Measurements from ENCODE around the gene VSNL1.
A peak's percentile ranks its signal among the peaks of the same experiment; 100 is the strongest.

The VSNL1 gene

DNA sequence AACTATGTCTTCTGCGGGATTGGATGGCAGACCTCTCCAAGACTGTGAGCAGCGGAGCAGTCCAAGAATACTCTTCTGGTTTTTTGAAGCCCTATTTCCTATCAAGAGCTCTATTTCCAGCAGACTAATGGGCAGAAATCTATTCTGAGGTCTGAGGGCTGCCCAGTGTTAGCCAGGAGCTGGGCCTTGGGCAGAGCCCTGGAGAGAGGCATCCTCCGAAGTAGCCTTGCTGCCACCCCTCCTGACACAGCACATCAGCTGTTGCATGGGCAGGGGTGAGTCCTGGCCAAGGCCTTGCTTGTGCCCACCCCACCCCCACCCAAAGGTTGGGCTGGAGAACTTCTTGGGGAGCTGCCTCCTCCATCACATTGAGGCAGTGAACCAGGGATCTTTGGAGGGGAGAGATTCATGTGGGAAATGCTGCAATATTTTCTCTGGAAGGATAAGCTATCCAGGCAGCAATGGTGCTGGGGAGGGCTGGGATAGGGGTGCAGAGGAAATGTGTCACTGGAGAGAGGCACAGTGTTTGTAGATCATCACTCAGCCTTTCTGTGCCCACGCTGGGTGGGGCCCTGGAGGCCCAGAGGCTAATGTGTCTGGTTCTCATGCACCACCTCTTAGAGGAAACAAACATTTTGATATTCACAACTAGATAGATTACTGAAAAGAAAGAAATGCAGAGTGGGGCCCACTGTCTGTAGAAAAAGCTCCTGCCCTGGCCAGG is 104.7 kb downstream of the VSNL1 start:
- no peak for DNase-seq (ENCODE audit: low read depth, low spot score)

DNA sequence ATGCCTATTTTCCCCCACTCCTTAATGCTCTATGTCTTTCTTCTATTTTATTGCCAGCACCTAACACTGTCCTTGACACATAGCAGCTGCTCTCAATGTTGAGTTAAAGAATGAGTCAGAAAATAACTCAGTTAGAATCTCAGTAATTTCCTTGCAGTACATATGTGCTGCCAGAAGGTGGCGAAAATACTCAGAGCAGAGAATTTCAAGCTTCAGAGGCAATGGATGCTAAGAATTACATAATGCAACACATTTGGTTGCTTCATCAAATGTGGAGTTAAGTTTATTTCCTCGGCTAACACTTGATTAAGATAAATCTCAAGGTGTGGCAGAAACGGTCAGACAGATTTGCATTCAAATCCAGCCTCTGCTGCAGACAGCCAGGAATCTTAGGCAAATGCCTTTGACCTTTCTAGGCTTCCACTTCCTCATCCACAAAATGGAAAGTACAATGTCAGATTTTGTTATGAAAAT is 105.6 kb downstream of the VSNL1 start:
- peak; percentile 29 for DNase-seq (ENCODE audit: low read depth, low spot score)

DNA sequence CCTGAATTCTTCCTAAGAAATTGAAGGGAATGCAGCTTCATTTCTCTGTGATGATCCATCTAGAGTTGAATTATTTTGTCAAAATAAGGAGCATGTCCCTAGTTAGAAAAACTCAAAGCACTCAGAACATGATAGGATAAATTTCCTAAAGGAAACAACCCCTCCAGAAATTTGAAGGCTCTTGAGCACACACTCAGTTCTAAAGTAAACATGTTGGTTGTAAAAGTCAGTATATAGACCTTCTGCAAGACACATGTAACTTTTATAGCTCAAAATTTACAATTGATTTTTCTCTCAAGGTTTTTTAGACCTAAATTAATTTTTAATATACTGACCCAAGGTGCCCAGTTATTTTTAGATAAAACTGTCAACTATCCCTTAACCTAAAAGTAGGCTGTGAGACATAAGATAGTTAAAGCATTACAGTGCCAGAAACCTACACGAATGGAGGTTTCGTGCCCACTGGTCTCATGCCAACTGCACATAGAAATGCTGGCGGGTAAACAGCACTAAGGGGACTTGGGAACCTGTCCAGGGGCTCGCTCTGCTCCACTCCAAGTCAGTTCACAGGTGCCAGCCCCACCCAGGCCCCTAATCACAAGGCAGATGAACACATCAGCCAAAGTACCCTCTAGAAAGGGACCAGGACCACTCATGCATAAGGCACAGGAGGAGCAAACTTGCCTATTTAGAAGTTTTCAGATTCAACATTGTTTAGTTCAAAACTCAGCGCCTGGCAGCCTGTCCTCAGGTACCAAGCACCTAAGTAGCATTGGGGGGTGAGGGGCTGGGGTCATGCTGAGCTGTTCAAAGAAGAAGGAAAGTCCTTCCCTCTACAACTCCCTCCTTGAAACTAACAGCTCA is 106.6 kb downstream of the VSNL1 start:
- DNase-seq (ENCODE audit: low read depth, low spot score): no peak

DNA sequence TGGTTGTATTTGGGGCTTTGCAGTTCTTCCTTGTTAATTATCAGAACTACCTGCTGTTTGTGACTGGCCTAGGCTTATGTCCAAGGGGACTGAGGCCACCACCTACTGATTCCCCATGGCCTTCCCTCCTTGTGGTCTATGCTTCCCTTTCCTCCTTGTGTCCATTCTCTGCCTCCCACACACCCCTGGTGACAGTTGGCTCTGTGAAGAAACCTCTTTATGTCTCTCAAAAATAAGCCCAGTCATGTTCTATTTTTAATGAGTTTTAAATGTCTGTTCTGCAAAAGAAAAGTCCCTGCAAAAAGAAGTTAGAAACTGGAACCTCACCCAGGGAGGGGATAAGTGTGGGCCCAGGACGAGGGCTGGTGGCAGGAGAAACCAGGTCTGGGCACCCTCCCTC is 108.1 kb downstream of the VSNL1 start:
- DNase-seq (ENCODE audit: low read depth, low spot score): no peak

DNA sequence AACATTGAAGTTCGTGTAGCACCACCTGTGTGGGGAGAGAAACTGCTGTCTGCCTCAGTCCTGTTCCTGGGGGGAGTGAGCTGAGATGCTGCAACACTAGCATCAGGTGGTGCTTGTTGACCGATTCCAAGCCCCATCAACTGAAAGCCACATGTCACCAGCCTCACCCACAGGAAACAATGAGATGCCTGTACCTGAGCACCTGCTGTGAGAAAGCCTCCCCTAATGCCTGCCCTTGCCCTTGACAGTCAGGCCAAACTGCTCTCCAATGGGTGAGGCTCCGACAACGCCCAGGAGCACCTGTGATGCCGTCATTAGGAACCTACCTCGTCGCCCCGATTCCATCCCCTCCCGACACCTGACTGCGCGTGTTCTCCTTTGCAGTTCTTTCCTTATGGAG is 108.5 kb downstream of the VSNL1 start:
- DNase-seq (ENCODE audit: low read depth, low spot score): no peak

DNA sequence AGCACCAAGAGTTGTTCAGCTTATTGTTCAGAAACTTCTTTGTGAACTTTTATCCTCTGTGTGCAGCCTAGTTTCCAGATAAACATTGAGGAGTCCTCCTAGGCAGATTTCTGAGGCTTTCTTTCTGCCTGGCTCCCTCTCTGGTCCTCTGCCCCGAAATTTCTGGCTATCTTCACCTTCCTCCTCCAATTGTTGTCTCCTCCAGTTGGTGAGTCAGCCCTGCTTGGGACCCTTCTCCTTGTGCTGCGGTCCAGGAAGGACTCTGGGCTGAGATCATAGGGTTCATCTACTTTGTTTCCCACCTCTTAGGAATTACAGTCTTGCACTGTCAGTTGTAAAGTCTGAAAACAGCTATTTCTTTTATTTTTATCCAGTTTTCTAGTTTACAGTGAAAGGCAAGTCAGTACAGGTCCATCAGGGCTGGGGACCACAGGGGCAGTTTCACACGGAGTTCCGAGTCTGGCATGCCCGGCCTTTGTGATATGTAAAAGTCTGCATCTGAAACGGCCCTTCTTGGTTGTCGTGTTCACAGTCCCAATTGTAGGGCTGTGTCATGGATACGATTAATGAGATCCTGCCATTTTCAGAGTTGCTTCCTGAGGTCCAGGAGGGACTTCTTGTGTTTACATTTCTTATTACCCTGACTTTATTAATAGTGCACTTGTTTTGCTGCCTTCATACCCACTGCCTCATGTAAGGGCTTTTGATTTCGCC is 112.3 kb downstream of the VSNL1 start:
- no peak for DNase-seq (ENCODE audit: low read depth, low spot score)

DNA sequence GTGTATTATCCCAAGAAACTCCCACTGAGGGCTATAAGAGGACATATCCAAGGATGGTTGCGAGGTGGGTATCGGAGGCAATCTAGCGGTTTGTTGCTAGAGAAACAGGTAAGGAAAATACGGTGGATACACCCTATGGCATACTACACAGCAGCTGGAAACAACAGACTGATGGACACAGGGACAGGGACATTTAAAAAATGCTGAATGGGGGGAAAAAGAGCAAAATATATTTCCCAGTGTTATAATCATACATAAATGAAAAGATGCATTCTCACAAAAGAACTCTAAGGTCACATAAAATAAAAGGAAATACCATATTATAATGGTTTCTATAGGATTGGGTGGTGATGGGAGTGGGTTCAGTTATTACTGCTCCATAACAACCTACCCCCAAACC is 117.3 kb downstream of the VSNL1 start:
- no peak for DNase-seq (ENCODE audit: low read depth, low spot score)

DNA sequence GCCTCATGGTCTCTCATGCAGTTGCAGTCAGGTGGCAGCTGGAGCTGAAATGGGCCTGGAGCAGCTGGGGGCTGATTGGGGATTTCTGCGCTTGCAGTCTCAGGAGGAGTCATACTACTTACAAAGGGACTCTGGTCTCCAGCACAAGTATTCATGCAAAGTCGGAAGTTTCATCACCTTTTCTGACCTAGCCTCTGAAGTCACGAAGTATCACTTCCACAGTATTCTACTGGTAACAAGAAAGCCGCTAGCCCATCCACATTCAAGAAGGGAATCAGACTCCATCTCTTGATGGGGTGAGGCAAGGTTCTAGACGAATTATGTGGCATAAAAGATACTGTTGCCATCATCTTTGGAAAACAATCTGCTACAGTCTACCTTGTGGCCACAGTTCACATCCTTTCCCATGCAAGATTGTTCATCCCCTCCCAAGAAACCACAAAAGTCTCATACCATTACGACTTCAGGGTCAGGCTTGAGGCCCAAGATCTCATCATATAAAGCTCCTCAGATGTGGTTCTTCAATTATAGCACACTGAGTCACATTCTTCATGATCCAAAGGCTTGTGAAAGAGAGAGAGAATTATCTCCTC is 117.9 kb downstream of the VSNL1 start:
- DNase-seq (ENCODE audit: low read depth, low spot score): no peak

DNA sequence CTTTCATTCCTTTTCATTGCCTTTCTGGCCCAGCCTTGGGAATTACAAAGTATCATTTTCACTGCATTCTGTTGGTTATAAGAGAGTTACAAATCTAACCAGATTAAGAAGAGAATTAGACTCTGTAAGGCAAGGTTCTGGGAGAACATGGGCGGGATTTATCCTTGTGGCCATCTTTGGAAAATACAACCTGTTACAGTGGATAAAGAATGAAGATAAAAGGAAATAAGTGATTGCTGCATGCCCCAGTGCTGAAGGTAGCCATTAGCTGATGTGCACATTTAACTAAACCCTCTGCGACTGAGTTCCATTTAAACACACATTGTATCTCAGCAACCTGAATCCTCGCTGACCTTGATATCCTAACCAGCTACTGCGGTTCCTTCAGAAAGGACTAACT is 119.7 kb downstream of the VSNL1 start:
- no peak for DNase-seq (ENCODE audit: low read depth, low spot score)

DNA sequence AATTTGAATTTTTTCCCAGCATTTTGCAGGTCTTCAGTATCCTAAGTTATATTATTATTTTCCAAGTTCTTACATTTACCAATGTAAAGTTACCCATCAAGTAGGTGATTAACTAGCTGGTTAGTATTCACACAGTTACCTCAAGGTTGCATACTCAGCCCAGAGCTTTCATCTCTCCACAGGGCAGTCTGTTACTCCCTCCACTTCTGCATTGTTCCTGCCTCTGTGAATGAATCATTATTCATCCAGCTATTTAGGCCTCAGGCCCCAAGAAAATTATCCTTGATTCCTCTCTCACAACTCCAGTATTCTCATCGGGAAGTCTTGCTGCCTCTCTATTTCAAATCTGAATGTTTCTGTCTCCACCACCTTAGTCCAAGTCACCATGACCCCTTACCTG is 121.0 kb downstream of the VSNL1 start:
- DNase-seq (ENCODE audit: low read depth, low spot score): no peak

DNA sequence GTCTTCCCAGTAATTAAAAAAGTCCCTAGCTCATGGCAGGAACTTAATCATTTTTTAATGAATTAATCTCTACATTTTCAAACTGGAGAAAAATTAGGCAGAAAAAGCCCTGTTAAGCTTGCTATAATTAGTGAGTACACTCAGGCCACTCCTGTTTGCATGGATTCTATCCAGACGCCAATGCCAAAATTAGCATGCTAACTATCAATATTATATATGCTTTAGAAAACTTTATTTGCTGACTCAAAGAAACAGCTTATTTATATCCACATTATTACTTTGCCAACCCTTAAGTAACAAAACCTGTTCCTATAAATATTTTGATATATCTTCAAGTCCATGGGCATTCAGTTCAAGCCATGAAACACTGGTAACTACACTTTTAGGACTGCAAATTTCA is 122.2 kb downstream of the VSNL1 start:
- no peak for DNase-seq (ENCODE audit: low read depth, low spot score)

DNA sequence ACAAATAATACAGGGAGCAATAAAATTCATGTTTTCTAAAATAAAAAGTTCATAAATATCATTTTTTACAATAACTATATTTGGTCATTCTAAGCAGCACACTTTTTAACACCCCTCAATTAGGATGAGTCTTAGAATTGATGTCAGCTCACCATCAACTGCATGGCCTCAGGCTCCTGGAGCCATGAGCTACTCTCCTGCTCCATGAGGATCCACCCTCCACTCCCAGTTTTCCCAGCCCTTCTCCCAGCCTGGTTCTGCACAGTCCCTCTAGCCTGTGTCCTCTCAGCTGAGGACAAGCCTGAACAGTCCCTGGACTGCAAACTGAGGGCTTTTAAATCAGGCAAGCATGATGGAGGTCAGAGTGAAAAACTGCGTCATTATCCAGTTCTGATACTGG is 124.0 kb downstream of the VSNL1 start:
- DNase-seq (ENCODE audit: low read depth, low spot score): no peak

DNA sequence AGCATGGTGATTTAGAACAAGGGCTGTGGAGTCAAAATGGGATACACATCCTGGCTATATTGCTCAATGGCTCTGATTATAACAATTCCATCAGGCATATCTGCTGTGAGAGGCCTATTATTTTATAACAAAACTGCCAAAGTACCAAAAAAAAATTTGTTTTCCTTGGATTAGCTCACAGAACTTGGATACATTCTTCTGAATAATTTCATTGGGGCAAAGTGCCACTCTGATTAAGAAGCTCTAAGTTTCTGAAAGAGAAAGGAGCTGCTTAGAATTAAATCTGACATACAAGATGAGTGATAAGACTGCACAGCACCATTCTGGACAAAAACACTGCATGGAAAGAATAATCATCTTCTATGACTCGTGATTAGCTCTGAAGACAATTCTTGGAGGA is 127.4 kb downstream of the VSNL1 start:
- DNase-seq (ENCODE audit: low read depth, low spot score): no peak

DNA sequence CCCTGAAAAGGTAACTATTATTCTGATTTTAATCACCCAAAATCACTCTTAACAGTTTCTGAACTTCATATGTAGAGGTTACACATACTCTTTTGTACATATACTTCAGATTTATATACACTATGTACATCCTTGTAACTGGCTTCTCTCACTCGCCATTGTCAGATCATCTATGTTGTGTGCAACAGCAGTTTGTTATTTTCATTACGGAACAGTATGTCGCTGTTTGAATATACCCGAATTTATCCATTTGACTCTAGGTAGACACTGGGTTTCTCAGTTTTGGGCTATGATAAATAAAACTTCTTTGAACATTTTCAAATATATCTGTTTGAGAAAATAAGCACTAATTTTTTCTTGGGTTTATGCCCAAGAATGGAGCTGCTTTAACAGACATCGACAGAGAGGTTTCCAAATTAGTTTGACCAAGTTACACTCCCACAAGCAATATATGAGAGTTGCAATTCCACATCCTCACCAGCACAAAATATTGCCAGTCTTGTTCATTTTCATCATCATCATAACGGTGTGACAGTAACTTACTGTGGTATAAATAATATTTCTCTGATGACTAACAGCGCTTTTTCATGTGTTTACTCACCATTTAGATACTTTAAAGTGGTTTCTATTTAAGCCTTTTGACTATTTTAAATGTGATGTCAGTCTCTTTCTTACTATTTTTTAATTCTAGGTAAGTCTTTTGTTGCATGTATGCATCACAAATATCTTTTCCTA is 132.3 kb downstream of the VSNL1 start:
- peak; percentile 5 for DNase-seq (ENCODE audit: low read depth, low spot score)

DNA sequence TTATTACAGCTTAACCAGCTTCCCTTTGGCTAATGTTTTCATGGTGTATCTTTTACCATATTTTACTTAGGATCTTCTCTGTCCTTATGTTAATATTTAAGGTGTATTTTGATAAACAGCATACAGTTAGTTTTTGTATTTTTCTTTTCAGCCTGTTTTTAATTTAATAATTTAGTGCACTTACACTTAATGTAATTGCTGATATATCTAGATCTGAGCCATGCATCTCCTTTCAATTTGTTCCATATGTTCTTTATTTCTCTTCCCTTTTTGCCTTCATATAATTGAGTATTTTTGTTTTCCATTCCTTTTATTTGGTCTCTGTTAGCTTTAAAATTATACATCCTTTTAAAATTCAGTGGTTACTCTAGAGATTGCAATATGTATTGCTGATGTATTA is 134.3 kb downstream of the VSNL1 start:
- no peak for DNase-seq (ENCODE audit: low read depth, low spot score)

DNA sequence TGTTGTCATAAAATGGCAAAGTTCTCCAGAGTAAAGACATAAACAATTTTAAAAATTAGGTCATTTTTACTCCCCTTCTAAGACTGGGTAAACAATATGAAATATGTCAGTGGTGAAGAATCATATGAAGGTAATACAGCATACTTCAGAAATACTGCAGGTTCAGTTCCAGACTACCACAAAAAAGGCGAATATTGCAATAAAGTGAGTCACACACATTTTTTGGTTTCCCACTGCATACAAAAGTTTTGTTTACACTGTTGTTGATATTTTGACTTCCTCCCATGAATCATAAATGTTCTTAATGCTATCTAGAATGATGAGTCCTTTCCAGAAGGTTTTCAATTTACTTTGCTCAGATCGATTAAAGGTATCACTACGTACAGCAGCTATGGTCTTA is 139.6 kb downstream of the VSNL1 start:
- DNase-seq (ENCODE audit: low read depth, low spot score): no peak

DNA sequence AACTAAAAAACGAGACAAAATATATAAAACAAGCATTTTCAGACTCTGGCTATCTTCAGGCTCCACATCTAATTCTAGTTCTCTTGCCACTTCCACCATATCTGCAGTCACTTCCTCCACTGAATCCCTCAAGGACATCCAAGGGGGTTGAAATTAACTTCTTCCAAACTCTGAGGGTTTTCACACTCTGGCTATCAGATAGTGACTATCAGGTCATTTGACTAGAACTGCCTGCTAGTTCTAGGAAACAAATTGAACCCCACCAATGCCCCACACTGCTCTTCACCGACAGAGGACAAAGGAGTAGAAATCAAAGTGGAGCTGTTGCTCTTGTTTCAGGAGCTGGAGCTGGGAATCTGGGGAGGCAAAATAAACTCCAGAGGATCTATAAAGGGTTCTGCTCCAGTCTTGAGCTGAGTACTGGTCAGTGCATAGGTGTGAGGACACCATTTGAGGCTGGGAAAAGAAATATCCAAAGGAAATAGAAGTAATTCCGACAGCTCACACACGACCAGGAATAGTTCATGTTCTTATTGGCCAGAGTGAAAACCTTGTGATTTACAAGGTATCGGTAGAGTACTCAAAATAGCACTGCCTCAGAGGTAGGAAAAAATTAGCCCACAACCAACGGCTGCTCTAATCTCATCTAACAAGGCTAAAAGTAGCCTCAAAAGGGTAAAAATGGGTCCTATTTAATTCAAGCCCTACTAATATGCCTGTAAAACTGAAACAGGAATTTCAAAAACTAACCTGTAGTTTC is 141.8 kb downstream of the VSNL1 start:
- DNase-seq (ENCODE audit: low read depth, low spot score): no peak

DNA sequence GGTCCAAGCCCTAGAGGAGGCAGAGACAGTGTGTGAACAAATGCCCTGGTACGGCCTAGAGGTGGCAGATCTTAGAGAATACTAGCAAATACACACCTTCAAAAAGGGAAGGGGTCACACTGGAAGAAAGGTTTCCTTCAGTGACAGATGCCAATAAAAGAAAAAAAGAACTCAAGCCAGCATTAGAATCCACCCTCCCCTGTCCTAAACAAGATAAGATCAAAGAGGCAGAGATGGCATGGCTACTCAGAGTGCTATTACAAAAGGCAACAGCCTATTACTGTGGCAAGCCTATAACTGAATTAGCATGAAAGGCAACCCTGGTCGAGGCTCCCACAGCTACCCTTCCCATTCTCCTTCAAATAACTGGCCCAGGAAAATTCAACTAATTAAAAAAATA is 143.5 kb downstream of the VSNL1 start:
- DNase-seq (ENCODE audit: low read depth, low spot score): no peak

DNA sequence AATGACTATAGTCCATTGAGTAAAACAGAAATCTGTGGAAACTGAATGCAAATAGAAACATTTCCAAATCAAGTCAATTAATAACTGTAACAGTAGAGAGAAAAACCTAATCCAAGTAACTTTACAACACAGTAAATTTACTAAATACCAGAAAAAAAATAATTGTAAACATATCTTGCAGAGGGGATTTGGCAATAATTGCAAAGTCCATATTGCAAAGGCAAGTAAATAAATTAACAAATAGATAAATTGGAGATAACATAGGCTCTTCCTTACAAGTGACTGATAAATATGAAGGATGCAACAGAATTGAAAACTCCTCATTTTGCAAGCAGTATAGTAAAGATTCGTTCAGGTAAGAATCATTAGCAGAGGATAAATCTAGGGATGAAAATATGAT is 148.1 kb downstream of the VSNL1 start:
- DNase-seq (ENCODE audit: low read depth, low spot score): no peak

DNA sequence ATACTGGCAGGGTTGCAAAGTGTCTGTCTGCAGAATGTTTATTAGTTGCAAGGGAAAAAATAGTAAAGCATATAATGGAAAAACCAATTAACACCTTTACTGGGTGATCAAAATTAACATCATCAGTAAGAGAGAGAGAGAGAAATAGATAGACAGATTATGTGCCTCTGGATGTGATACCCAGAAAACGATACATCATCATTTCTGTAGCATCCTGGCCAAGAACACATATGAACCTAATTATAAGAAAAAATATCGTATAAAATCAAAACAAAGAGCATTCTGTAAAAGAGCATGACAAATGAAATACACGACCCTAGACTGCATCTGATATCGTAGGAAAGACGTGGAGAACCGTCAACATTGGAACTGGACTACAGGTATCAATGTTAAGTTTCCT is 148.5 kb downstream of the VSNL1 start:
- DNase-seq (ENCODE audit: low read depth, low spot score): no peak

DNA sequence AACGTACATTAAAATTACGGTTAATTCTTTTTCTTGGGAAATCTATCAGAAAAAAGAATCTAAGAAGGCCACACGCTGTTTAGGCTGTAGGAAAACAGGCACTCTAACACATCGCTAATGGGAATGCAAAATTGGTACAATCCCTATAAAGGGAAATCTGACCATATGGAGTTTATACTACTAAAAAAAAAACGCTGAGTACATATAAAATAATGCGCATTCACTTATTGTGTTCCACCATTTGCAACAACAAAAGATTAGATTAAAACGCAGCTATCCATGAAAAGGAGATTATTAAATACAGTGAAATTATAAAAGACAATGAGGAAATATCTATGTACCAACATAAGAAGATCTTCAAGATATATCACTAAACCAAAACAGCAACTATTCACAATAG is 150.3 kb downstream of the VSNL1 start:
- no peak for DNase-seq (ENCODE audit: low read depth, low spot score)
